ENCODE results near the gene AOPEP. TPM values are rescaled to one million over a fixed set of nuclear protein-coding genes. Genes with fewer than 3 reads are reported as not detected.

AOPEP gene
- total and polyA plus RNA-seq, 9 of the 15 experiments (the other 6 are each of a cell fraction or from before 2014, with no cell fraction given) = 4.5 to 19.3 (median 13.5) TPM

DNA sequence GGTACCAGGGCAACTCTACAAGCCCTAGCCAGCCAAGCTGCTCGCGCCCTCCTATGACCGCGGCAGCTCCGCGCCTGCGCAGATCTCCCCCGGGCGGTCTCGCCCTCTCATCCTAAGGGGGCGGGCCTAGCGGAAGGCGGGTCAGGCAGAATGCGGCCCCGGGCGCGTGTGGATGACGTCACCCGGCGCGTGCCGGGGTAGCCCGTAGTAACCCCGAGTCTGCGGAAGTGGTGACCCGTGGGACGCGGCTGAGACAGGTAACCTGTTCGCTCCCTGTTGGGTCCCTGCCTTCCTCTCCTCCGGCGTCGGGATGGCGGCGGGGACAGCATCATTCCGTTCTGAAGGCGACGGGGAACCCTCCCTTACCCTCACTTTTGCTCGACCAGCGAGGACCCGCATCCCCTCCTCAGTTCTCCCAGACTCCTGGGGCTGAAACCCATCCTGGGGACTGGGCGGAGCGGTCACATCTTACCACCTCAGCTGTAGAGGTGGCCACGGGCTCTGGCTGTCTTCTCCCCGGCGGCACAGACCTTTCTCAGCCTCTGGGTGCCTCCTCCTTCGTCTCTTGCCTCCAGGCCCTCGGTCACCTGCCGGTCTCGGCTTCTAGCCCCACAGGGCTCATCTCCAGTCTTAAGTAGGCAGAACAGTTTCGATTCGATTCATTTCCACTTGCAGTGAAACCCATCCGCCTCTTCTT is at the start of gene AOPEP (continued):
- TF ChIP-seq MTA2 (IDR thresholded peaks at IDR 0.05; ENCODE audit: low read depth) = no peak
- peak; percentile 83 for TF ChIP-seq MXI1 (IDR thresholded peaks at IDR 0.05; ENCODE audit: low read depth, low read length)
- TF ChIP-seq DIDO1 (tag; IDR thresholded peaks at IDR 0.05; ENCODE audit: low read depth) = peak; percentile 90
- TF ChIP-seq, protein P1, sequence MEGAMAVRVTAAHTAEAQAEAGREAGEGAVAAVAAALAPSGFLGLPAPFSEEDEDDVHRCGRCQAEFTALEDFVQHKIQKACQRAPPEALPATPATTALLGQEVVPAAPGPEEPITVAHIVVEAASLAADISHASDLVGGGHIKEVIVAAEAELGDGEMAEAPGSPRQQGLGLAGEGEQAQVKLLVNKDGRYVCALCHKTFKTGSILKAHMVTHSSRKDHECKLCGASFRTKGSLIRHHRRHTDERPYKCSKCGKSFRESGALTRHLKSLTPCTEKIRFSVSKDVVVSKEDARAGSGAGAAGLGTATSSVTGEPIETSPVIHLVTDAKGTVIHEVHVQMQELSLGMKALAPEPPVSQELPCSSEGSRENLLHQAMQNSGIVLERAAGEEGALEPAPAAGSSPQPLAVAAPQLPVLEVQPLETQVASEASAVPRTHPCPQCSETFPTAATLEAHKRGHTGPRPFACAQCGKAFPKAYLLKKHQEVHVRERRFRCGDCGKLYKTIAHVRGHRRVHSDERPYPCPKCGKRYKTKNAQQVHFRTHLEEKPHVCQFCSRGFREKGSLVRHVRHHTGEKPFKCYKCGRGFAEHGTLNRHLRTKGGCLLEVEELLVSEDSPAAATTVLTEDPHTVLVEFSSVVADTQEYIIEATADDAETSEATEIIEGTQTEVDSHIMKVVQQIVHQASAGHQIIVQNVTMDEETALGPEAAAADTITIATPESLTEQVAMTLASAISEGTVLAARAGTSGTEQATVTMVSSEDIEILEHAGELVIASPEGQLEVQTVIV (CRISPR knock-in tag; IDR thresholded peaks at IDR 0.05; ENCODE audit: borderline replicate concordance) = no peak
- TF ChIP-seq TCF3 (CRISPR knock-in tag; IDR thresholded peaks at IDR 0.05) = no peak
- peak; percentile 56 for TF ChIP-seq SETDB1 (IDR thresholded peaks at IDR 0.05; ENCODE audit: low read length)
- TF ChIP-seq TAF1 (IDR thresholded peaks at IDR 0.05; ENCODE audit: control insufficient read depth, extremely low read depth, insufficient read depth, low read length, severe bottlenecking) = peak; percentile 41
- TF ChIP-seq MEIS2 (IDR thresholded peaks at IDR 0.05; ENCODE audit: partially characterized antibody) = peak; percentile 60
- peak; percentile 65; the same call in 1 of the 2 replicates for TF ChIP-seq ZNF76 (CRISPR knock-in tag; IDR thresholded peaks at IDR 0.05; ENCODE audit: borderline replicate concordance)
- no peak for TF ChIP-seq YBX1 (IDR thresholded peaks at IDR 0.05)
- TF ChIP-seq SAP30 (IDR thresholded peaks at IDR 0.05; ENCODE audit: borderline replicate concordance, insufficient read depth, low read depth, low read length, poor library complexity, severe bottlenecking) = peak; percentile 81
- TF ChIP-seq TEAD1 (CRISPR knock-in tag; IDR thresholded peaks at IDR 0.05) = peak; percentile 57 to 92; a peak in 3 of 4 replicates
- TF ChIP-seq ARID4B (CRISPR knock-in tag; IDR thresholded peaks at IDR 0.05) = peak; percentile 78; the same call in 1 of the 2 replicates
- peak in 1 of 2 experiments; percentile 44; a peak in 1 of 4 replicates for TF ChIP-seq KDM4B (IDR thresholded peaks at IDR 0.05; ENCODE audit: borderline replicate concordance in 2 of 2, low read depth in 1 of 2)
- TF ChIP-seq HDAC1 (IDR thresholded peaks at IDR 0.05) = peak in 1 of 2 experiments; percentile 92; a peak in 2 of 4 replicates
- peak; percentile 14; the same call in 1 of the 2 replicates for TF ChIP-seq CEBPG (CRISPR knock-in tag; IDR thresholded peaks at IDR 0.05)
- no peak for TF ChIP-seq CEBPG (tag; conservative IDR thresholded peaks at IDR 0.05 in 1 of 2, IDR thresholded peaks at IDR 0.05 in 1 of 2)
- peak in 1 of 2 experiments; percentile 78; a peak in 2 of 4 replicates for TF ChIP-seq CSDE1 (IDR thresholded peaks at IDR 0.05)
- TF ChIP-seq, protein P2, sequence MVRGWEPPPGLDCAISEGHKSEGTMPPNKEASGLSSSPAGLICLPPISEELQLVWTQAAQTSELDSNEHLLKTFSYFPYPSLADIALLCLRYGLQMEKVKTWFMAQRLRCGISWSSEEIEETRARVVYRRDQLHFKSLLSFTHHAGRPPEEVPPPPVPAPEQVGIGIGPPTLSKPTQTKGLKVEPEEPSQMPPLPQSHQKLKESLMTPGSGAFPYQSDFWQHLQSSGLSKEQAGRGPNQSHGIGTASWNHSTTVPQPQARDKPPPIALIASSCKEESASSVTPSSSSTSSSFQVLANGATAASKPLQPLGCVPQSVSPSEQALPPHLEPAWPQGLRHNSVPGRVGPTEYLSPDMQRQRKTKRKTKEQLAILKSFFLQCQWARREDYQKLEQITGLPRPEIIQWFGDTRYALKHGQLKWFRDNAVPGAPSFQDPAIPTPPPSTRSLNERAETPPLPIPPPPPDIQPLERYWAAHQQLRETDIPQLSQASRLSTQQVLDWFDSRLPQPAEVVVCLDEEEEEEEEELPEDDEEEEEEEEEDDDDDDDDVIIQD (CRISPR knock-in tag; IDR thresholded peaks at IDR 0.05) = peak; percentile 79; the same call in 1 of the 2 replicates

Data from K562 (cell line).